ENCODE measurements around the gene ADGRV1. TPM values are rescaled to one million over a fixed set of nuclear protein-coding genes. Genes with fewer than 3 reads are reported as not detected.

Gene ADGRV1
- total and polyA plus RNA-seq, 3 donors from 2014 or later = 10.8 to 18.0 (median 12.6) TPM

DNA sequence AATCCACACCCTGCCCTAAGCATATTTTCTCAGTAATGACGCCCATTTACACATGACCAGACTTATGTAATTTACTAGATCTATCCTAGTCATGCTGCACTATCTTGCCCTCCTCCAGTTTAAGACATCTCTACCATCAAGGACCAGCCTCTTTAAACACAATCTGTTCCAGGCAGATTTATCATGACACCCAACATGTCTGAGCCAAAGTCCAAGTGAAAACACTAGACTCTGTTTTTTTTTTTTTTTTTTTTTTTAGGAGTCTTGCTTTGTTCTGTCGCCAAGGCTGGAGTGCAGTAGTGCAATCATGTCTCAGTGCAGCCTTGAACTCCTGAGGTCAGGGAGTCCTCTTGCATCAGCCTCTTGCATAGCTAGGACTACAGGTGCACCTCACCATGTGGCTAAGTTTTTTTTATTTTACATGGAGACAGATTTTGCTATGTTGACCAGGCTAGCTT is 469.9 kb downstream of the ADGRV1 start:
- Histone ChIP-seq H3K36me3 (ENCODE audit: low read depth, missing control alignments) (no peaks in the 10 kb centered on the region), H3K27me3 (no peaks in the 10 kb centered on the region), H3K9me3 (no peaks in the 10 kb centered on the region), H3K4me1 (no peaks in the 10 kb centered on the region), H3K4me3 (no peak overlapping the region), H3K27ac (no peak overlapping the region)
- 78 to 87% methylated on average over 2 of the region's 2 CpGs for WGBS, 2 donors
- no peak for DNase-seq
- intact Hi-C loops (cut with DNase I; ENCODE audit: low total_unique reads) = no loop called here
- TF ChIP-seq, protein P1, sequence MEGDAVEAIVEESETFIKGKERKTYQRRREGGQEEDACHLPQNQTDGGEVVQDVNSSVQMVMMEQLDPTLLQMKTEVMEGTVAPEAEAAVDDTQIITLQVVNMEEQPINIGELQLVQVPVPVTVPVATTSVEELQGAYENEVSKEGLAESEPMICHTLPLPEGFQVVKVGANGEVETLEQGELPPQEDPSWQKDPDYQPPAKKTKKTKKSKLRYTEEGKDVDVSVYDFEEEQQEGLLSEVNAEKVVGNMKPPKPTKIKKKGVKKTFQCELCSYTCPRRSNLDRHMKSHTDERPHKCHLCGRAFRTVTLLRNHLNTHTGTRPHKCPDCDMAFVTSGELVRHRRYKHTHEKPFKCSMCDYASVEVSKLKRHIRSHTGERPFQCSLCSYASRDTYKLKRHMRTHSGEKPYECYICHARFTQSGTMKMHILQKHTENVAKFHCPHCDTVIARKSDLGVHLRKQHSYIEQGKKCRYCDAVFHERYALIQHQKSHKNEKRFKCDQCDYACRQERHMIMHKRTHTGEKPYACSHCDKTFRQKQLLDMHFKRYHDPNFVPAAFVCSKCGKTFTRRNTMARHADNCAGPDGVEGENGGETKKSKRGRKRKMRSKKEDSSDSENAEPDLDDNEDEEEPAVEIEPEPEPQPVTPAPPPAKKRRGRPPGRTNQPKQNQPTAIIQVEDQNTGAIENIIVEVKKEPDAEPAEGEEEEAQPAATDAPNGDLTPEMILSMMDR (IDR thresholded peaks at IDR 0.05) = no peak
- TF ChIP-seq POLR2A (IDR thresholded peaks at IDR 0.05) = no peak

DNA sequence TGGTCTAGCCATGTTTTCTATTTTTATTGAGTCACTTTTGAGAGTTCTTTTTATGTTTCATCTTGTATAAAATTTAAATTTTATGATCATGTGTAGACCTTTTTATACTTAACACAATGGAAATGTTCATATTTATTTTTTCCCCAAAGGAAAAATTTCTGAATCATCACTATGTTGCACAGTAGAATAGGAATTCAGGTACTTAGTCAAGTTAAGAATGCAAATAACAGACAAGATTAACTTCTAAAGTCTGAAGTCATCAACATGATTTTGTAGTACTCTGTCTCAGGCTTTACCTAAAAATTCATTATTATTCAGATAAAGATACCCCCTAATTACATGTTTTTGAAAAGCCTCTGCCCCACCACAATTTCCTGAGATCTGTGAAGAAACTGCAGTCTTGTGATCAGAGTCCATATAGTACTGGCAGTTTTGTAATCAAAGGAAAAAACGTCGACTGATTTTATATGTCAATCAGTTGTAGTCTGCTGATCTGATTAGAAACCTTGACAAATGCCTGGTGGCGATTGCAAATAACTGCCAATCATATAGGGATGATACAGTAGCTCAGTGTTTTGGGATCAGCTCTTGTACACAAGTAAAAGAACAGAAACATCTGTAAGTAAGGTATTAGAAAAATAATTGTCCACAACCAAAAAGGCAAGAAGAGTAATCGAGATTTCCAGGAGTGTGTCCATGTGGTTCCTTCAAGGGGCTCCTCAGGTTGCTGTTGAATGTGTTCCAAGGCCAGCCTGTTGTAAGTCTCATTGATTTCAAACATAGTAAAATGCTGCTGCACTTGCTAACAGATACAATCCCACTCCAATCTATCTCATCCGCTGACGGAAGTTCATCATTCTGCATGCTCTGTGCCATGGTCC is 472.2 kb downstream of the ADGRV1 start:
- intact Hi-C loops (cut with DNase I; ENCODE audit: low total_unique reads) = no loop called here
- no peaks in the 10 kb centered on the region for H3K9me3 ChIP-seq
- WGBS, 2 donors = 93% methylated on average over 6 of the region's 6 CpGs
- no peak overlapping the region for H3K27ac ChIP-seq
- H3K4me3 ChIP-seq = no peak overlapping the region
- H3K27me3 ChIP-seq = no peaks in the 10 kb centered on the region
- no peak for TF ChIP-seq POLR2A (IDR thresholded peaks at IDR 0.05)
- TF ChIP-seq, protein P1 (IDR thresholded peaks at IDR 0.05) = no peak
- H3K4me1 ChIP-seq = no peaks in the 10 kb centered on the region
- DNase-seq = no peak
- no peaks in the 10 kb centered on the region for H3K36me3 ChIP-seq (ENCODE audit: low read depth, missing control alignments)

DNA sequence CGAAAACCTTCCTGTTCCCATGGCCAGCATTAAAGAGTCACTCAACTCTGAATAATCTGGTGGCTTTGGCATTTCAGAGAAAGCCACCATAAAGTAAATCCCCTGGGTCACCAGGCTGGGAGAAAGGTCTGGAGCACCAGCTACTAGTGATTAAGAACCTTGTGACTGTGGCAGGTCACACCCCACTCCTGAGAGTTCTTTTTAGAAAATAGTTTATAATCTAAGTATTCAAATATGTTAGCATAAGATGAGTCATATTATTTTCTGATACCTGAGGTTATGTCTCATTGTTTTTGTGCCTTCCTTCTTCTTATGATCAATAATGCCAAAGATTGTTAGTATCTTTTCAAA is 472.8 kb downstream of the ADGRV1 start:
- no peaks in the 10 kb centered on the region for H3K36me3 ChIP-seq (ENCODE audit: low read depth, missing control alignments)
- H3K27me3 ChIP-seq = no peaks in the 10 kb centered on the region
- intact Hi-C loops (cut with DNase I; ENCODE audit: low total_unique reads) = no loop called here
- no peaks in the 10 kb centered on the region for H3K9me3 ChIP-seq
- WGBS, 2 donors = 93 to 100% methylated on average over 1 of the region's 1 CpG
- H3K27ac ChIP-seq = no peak overlapping the region
- no peak for DNase-seq
- H3K4me3 ChIP-seq = no peak overlapping the region
- no peaks in the 10 kb centered on the region for H3K4me1 ChIP-seq
- TF ChIP-seq POLR2A (IDR thresholded peaks at IDR 0.05) = no peak
- TF ChIP-seq, protein P1 (IDR thresholded peaks at IDR 0.05) = no peak

DNA sequence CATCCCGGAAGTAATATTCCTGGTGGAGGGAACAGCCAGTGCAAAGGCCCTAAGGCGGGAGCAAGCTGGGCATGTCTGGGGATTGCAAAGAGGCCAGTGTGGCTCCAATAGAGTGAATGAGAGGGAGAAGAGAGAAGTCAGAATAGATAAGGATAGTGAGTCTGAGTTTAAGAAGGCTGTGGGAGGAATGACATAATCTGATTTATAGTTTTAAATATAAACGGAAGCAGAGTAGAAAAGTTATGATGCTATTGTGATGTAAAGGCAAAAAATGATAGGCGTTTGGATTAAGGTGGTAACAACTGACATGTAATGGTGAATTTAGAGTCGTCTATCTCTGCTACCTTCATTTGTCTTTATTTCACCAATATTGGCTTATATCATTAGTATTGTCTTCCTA is 473.5 kb downstream of the ADGRV1 start:
- intact Hi-C loops (cut with DNase I; ENCODE audit: low total_unique reads) = no loop called here
- no peak overlapping the region for H3K27ac ChIP-seq
- H3K9me3 ChIP-seq = no peaks in the 10 kb centered on the region
- TF ChIP-seq, protein P1 (IDR thresholded peaks at IDR 0.05) = no peak
- no peak for TF ChIP-seq POLR2A (IDR thresholded peaks at IDR 0.05)
- no peak overlapping the region for H3K4me3 ChIP-seq
- 86 to 87% methylated on average over 5 of the region's 5 CpGs for WGBS, 2 donors
- H3K36me3 ChIP-seq (ENCODE audit: low read depth, missing control alignments) = no peaks in the 10 kb centered on the region
- no peaks in the 10 kb centered on the region for H3K4me1 ChIP-seq
- no peak for DNase-seq
- no peaks in the 10 kb centered on the region for H3K27me3 ChIP-seq

DNA sequence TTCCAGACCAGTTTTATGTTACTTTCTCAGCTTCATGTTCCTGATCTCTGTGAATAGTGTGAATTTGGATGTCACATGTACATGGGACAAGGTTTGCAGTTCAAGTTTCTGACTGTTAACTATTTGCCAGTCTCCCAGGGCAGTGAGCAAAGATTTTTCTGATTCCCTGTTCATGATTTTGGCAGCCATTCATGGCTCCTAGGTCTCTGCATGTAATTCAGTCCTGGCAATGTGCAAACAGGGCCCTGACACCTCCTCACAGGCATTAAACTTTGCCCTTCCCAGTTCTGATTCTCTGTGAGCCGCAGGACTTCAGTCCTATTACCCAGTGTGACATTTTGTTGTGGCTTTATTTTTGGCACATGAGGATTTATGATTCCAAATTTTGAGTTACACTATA is 474.8 kb downstream of the ADGRV1 start:
- intact Hi-C loops (cut with DNase I; ENCODE audit: low total_unique reads) = no loop called here
- no peak overlapping the region for H3K27ac ChIP-seq
- no peaks in the 10 kb centered on the region for H3K36me3 ChIP-seq (ENCODE audit: low read depth, missing control alignments)
- DNase-seq = no peak
- H3K9me3 ChIP-seq = no peaks in the 10 kb centered on the region
- no peaks in the 10 kb centered on the region for H3K4me1 ChIP-seq
- no peaks in the 10 kb centered on the region for H3K27me3 ChIP-seq
- H3K4me3 ChIP-seq = no peak overlapping the region
- WGBS, 2 donors = 88 to 92% methylated on average over 1 of the region's 1 CpG
- TF ChIP-seq, protein P1 (IDR thresholded peaks at IDR 0.05) = no peak
- TF ChIP-seq POLR2A (IDR thresholded peaks at IDR 0.05) = no peak
